ENCODE measurements around the gene STARD6. TPM values are rescaled to one million over a fixed set of nuclear protein-coding genes. Genes with fewer than 3 reads are reported as not detected.
A peak's percentile ranks its signal among the peaks of the same experiment; 100 is the strongest.

STARD6 gene
- total RNA-seq, 4 donors from 2014 or later, result not detected

DNA sequence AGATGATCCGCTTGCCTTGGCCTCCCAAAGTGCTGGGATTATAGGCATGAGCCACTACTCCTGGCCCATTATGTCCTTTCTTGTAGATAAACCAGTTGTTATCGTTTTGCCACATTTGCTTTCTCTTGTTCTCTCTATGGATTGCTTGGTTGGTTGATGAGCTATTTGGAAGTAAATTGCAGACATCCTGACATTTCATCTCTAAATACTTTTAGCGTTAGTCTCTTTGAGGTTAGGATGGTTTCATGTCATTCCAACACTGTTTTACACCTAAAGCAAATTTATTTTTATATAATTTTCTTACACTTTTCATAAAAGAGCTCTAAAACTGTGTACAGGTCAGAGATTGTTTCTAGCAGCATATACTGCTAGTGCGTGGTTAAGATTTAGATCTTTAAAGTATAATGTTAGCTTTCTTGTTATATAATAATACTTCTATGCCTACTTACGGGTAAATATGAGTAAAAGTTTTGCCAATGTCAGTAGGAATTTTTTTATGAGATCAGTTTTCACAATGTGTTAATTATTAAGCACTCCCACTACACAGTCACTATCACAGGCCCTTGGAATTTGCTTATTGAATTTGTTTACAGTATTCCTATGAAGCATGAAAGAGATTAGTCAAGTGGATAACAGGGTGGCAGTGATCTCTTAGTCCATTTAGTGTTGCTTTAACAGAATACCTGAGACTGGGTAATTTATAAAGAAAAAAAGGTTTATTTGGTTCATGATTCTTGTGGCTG lies 78.0 kb downstream of the STARD6 start:
- Histone ChIP-seq H3K27me3 (no peaks in the 10 kb centered on the region), H3K27ac (no peak overlapping the region), H3K9me3 (no peaks in the 10 kb centered on the region), H3K36me3 (no peaks in the 10 kb centered on the region), H3K4me1 (no peaks in the 10 kb centered on the region), H3K4me3 (no peak overlapping the region)
- no peak for TF ChIP-seq POLR2A (IDR thresholded peaks at IDR 0.05)
- TF ChIP-seq, protein P1, sequence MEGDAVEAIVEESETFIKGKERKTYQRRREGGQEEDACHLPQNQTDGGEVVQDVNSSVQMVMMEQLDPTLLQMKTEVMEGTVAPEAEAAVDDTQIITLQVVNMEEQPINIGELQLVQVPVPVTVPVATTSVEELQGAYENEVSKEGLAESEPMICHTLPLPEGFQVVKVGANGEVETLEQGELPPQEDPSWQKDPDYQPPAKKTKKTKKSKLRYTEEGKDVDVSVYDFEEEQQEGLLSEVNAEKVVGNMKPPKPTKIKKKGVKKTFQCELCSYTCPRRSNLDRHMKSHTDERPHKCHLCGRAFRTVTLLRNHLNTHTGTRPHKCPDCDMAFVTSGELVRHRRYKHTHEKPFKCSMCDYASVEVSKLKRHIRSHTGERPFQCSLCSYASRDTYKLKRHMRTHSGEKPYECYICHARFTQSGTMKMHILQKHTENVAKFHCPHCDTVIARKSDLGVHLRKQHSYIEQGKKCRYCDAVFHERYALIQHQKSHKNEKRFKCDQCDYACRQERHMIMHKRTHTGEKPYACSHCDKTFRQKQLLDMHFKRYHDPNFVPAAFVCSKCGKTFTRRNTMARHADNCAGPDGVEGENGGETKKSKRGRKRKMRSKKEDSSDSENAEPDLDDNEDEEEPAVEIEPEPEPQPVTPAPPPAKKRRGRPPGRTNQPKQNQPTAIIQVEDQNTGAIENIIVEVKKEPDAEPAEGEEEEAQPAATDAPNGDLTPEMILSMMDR (IDR thresholded peaks at IDR 0.05), result no peak
- intact Hi-C loops (cut with DNase I; ENCODE audit: low total_unique reads), result no loop called here
- no peak for DNase-seq

DNA sequence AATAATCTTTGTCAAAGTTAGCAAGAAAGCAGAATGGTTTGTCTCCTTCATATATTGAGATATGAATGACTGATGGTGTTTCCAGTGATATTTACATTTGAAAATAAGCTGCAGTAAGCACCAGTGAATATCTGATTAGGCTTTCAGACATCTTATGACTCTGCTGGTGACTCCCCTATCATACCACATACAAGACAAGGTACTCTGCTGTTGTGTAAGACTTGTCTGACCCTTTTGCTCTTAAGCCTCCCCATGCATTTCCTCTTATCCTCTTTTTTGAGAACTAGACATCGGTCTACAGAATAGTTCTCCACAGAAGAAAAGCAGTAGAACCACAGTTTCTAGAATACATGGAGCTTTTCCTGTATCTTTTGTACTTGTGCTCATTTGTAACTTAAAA lies 79.0 kb downstream of the STARD6 start:
- H3K4me1 ChIP-seq, result no peaks in the 10 kb centered on the region
- H3K4me3 ChIP-seq, result no peak overlapping the region
- intact Hi-C loops (cut with DNase I; ENCODE audit: low total_unique reads), result no loop called here
- no peak overlapping the region for H3K27ac ChIP-seq
- H3K36me3 ChIP-seq, result no peaks in the 10 kb centered on the region
- H3K9me3 ChIP-seq, result no peaks in the 10 kb centered on the region
- no peak for DNase-seq
- TF ChIP-seq, protein P1 (IDR thresholded peaks at IDR 0.05), result no peak
- H3K27me3 ChIP-seq, result no peaks in the 10 kb centered on the region

DNA sequence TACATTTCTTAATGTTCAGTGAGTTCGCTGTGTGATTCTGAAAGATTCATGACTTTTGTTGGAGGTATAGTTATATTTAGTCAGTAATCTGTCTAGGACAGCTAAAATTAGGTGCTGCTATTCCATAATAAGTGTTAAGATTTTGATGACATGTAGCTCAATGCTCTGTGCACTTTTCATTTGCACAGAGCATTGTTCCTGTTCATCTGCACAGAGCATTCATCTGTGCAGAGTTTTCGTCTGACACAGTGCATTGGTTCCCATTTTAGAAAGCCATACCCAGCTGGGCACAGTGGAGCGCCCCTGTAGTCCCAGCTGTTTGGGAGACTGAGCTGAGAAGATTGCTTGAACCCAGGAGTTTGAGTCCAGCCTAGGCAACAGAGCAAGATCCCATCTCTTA lies 79.8 kb downstream of the STARD6 start:
- H3K4me1 ChIP-seq, result no peaks in the 10 kb centered on the region
- no peak for TF ChIP-seq POLR2A (IDR thresholded peaks at IDR 0.05)
- TF ChIP-seq, protein P1 (IDR thresholded peaks at IDR 0.05), result no peak
- DNase-seq, result no peak
- H3K27me3 ChIP-seq, result no peaks in the 10 kb centered on the region
- H3K27ac ChIP-seq, result no peak overlapping the region
- no peak overlapping the region for H3K4me3 ChIP-seq
- intact Hi-C loops (cut with DNase I; ENCODE audit: low total_unique reads), result no loop called here
- H3K36me3 ChIP-seq, result no peaks in the 10 kb centered on the region
- no peaks in the 10 kb centered on the region for H3K9me3 ChIP-seq

Small RNAs within 50 kb of the gene (small RNA-seq; reads per million reads assigned to genes)
- gene SNRPGP2, result 0.79 reads per million, percentile 33 among the genes with 10 or more reads in this experiment

Other genes with a start within 250 kb of the STARD6 start
- gene MBD2, start 133.2 kb downstream of the STARD6 start, total RNA-seq, result 10 to 100 TPM; 10.8 to 76.9 (median 26.0) TPM
- gene POLI, start 88.3 kb downstream of the STARD6 start, total RNA-seq, result 100 to 1,000 TPM in 1 of 4 donors, 10 to 100 TPM in 3; 41.5 to 102 (median 65.3) TPM
- 10 to 100 TPM in 1 of 4 donors, 1 to 10 TPM in 3; 2.9 to 17.1 (median 3.9) TPM for gene C18orf54, start within 50 bp of the STARD6 start, total RNA-seq
- not detected for gene DYNAP, start 233.4 kb upstream of the STARD6 start, total RNA-seq

All from uterus (tissue), 4 donors.